Stimulated activated CD8-positive, alpha-beta memory T cell treated with anti-CD3 and anti-CD28 coated beads, Interleukin-2, amount 100 ng/mL, for 48 hours (primary cell): ENCODE results near the gene TEN1.
"Not testable (repeated sequence)": the region's sequence is repeated elsewhere in the genome, so short reads cannot be mapped to it uniquely, and the experiment has no call there.

Experiments used
- DNase-seq, 2 donors: peaks; one replicate each; pipeline ENCODE4 v3.0.0-alpha.2; 2020; ENCODE audit warnings: low read depth in 2 of 2

Gene TEN1

DNA sequence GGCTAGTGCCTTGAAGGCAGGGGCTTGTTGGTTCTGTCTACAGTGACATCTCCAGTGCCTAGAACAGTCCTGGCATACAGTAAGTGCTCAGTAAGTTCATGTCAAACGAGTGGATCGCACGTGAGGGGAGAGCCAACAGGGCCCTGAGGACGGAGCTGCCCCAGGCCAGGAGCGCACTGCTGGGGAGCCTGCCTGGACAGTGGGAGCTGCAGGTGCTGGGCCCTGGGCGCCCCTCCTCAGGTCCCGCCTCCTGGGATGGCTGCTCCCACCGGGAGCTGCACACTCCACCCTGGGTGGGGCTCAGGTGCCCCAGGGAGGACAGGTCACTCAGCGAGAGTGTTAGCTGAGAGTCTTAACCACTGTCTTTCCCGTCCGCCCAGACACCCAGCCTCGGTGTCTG is 46.3 kb downstream of the TEN1 start:
- DNase-seq: no peak

DNA sequence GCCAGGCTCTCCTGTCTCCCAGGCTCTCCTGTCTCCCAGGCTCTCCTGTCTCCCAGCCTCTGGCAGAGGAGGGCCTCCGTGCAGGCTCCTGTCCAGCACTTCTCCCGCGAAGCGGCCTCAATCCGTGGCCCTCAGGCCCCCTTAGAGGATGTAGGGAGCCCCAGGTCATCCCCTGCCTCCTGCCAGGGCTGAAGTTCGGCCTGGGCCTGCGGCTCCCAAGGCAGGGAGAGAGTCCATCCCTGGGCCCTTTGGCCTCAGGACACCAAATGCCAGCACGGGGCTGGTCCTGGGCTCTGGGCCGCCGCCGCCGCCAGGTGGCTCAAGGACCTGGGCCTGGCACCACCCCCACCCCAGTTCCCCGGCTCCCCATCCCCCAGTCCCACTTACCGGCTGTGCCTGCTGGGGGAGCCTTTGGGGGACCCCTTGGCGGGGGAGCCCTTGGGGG is 47.7 kb downstream of the TEN1 start:
- no peak for DNase-seq

DNA sequence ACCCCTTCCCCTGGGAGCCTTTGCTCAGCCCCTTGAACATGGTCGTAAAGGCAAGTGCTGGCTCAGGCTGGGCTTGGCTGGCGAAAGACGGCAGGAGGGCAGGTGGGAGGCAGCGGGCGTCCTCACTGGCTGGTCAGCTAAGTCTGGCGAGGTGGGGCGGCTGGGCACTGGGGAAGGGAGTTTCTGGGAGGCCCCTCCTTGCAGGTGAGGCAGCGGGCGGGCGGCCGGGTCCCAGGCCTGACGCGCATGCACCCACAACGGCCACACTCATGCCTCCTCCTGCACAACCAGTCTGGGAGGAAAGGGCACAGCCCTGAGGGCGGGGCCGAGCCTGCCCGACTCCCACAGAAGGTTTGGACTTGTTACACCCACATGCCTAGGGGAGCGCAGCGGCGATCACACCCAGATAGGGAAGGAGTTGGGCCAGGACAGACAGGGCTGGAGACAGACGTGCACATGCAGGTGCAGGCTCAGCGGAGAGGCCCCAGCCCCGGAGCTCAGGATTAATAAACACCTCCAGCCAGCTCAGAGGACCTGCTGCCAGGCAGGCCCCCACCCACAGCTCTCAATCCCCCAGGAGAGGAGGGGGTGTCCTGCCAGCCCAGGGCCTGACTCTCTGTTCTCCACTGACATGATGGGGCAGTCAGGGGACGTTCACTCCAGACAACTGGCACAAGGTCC is 48.3 kb downstream of the TEN1 start, which contains the start of gene EVPL:
Gene EVPL (minus strand): TSS at position 148 of the 681 bp plus-strand sequence. CDS start 108 bp downstream, at position 40.
- DNase-seq: no peak

DNA sequence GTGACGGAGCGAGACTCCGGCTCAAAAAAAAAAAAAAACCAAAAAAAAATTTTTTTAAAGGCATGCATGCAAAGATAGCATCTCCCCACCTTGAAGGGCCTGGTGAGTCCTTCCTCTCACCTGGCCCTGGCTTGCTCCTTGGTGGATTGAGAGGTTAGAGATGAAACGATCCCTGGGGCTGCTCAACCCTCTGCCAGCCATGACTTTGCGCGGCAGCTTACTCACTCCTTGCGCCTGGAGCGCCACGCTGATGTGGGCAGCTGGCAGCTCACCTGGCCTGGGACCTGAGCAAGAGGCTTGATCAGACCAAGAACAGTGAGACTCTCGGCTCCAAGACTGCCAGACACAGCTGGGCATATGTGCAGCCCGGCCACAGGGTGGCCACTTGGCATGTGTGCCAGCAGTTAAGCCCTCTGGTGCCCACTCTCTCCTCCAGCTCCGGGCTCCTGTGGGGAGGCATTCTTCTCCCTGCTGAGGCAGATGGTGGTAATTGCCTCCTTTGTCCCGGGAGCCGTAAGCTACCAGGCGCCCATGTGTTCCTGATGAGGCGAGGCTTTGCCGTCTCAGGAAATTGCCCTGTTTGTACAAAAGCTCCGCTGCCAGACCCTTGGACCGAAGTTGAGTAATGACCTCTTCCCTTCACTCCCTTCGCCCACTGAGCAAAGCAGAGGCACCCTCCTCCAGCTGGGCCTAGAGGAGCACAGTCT is 53.2 kb downstream of the TEN1 start:
- no peak for DNase-seq

DNA sequence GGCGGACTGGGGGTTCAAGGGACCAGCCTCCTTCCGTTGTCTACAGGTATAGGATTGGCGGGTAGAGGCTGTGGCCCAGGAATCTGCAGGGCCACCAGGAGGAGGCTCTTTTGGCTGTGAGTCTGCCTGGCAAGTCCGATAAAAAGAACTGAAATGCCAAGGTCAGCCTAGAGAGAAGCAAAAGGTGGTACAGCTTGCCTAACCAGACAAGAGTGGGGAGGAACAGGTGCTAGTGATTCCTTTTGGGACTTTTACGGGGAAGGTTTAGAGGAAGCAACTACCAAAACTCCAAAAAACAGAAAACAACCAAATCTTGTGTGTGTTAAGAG is 53.7 kb downstream of the TEN1 start:
- no peak for DNase-seq

DNA sequence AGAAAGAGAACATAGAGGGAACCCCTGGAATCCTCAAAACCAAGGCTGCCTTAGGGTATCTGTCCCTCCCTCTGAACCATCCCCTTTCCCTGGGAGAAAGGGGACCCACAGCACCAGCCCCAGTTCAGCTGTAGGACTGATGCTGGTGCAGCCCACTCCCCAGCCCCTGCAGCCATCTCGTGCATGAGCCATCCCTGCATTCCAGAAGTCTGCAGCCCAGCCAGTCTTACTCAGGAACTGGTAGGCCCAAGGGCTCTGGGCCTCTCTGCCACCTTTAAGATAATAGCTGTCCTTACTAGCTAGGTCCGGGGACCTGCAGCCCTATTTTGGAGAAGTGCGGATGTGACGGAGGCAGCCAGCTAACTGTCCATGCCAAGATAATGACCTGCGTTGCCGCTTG is 54.1 kb downstream of the TEN1 start:
- no peak for DNase-seq

DNA sequence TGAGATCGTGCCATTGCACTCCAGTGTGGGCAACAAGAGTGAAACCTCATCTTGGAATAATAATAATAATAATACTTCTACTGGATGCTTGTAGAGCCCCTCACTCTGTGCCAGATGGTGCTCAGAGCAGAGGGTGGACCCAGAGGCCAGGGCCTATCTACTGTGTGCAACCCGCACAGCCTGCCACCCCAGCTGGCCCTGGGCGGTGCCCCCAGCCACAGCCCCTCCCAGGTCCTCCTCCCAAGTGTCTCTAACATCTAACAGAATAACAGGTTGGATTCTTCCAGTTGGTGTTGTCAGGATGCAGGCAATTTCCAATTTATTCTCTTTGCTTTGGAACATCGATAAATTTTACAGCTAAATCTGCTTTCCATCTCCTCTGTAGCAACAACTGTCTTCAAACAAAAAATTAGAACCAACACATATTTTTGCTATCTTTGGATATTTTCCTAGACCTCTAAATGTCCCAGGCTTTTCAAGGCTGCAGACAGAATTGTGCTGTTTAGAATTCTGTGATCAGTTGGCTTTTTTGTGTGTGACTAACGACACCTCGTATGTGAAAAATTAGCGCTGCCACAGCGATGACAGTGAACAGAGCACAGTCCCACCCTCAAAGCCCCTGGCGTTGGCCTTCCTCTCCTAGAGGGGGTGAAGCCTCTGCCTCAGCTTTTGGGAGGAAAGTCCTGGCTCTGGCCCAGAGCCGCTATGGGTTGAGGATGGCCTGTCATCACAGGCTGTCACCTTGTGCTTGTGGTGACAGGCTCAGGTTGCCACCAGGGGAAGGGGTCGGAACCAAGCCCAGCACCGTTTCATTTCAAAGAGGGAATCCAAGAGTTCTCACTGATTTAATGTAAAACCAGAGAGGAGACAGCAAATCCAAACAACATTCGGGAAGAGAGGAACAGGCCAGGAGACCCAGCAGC is 55.6 kb downstream of the TEN1 start:
- DNase-seq: no peak

DNA sequence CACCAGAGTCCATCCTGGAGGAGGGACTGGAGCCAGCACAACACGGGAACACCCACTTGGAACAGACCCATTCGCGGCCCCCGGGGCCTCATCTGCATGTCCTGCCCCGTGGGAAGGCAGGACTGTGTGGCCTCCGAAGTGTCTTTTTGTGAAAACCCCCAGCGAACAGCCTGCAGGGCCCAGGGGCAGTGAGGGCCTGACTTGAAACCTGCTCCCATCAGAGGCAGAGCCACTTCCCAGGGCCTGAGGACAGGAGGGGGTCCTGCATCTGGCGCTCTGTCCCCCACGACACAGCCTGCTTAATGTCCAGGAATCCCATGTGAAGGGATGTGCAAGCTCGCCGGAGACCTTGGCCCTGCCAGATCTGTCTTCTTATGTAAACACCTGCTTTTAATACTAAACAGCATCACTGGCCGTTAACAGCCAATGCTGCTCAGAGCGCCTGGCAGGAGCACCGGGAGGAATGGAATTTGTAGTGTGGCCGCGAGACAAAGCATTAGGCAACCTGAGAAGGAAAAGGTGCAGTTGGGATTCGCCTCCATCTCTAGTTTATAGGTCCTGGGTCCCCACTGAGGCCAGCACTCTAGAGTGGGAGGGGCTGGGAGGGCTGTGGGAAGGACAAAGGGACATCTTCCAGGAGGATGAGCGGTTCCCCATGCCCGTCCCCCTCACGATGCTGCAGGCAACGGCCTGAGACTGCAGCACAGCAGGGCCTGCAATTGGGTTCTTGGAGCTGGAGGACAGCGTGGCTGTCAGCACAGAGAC is 57.6 kb downstream of the TEN1 start:
- no peak for DNase-seq

DNA sequence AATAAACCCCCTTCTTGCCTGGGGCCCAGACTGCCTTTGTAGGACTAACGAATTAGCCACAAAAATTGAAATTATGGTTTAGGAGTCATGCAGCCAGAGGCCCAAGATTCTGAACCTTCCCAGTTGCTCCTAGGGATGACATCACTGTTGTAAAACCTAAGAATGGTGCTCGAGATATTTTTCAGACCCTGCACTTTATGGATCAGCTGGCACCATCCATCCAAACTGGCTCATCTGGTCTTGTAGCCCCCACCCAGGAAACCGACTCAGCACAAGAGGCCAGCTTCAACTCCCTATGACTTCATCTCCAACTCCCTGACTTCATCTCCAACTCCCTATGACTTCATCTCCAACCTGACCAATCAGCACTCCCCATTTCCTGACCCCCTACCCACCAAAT is 59.0 kb downstream of the TEN1 start:
- DNase-seq: no peak

DNA sequence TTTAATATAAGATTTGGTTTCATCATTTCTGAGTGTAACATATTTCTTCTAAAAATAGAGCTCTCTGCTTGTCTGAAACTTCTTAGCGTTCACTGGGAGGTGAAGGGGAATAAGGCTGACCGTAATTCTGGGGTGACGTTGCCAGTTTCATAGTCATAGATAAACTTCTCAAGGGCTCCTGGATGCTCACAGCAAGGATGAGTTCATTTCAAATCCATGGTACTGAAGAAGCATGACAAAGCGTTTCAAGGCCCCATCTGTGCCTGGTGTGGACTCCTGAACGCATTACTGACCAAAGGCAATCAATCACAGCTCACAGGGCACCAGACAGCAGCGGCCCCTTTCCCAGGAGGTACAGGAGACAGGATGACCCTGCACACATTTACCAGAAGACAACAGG is 60.1 kb downstream of the TEN1 start:
- no peak for DNase-seq

DNA sequence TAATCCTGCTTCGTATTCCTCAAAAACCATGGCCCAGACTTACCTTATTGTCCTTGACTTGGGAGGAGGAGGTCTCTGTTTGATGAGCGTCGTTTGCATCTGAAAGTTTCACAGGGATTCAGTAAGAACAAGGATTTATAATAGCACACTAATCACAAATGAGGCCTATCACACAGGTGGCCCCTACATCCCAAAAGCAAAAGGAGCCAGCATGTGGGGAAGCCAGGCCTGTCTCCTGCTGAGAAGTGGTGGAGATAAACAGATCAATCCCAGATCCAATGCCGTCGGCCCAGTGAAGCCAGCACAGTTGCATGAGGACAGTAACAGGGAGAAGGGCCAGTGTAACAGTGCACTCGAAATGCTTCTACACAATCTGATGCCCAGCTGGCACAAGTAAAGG is 61.3 kb downstream of the TEN1 start:
- DNase-seq: no peak

DNA sequence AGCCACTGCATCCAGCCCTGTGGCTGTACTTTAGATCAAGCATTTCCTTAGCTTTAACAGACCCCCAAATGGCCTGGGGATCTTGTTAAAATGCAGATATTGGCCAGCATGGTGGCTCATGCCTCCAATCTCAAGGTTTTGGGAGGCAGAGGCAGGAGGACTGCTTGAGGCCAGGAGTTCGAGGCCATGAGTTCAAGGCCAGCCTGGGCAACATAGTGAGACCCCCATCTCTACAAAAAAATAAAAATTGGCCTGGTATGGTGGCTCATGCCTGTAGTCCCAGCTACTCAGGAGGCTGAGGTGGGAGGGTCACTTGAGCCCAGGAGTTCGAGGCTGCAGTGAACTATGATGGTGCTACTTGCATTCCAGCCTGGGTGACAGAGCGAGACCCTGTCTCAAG is 63.8 kb downstream of the TEN1 start:
- not testable (repeated sequence) for DNase-seq

DNA sequence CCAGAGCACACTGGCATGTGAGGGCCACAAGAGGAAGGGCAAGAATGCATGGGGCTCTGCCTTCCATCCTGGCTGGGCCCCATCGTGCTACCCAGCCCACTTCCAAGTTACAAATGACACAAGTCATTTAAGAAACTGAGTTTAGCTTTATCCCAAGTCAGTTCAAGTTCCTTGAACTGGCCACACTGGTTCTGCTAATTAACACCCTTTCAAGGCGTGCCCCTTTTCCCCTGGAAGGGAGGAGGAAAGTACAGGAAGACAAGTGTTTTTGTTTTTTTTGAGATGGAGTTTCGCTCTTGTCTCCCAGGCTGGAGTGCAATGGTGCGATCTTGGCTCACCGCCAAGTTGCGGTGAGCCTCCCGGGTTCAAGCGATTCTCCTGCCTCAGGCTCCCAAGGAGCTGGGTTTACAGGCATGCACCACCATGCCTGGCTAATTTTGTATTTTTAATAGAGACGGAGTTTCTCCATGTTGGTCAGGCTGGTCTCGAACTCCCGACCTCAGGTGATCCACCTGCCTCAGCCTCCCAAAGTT is 65.5 kb downstream of the TEN1 start:
- not testable (repeated sequence) for DNase-seq

DNA sequence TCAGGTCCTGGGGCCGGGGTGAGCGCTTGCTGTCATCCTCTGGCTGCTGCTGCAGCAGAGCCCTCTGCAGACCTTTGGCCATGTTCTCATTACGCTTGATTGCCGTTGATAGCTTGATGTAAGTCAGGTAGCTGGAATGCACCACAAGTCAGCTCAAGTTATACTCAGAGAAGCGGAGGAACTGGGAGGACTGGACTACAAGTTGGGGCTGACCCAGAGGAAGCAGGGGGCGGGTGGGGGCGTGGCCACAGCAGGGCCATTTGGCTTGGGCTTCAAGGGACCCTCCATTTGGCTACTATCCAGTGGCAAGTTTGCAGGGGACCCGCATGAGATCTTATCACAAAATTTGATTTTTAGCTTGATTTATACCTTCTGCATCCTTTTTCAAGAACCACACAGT is 67.0 kb downstream of the TEN1 start:
- DNase-seq: no peak

DNA sequence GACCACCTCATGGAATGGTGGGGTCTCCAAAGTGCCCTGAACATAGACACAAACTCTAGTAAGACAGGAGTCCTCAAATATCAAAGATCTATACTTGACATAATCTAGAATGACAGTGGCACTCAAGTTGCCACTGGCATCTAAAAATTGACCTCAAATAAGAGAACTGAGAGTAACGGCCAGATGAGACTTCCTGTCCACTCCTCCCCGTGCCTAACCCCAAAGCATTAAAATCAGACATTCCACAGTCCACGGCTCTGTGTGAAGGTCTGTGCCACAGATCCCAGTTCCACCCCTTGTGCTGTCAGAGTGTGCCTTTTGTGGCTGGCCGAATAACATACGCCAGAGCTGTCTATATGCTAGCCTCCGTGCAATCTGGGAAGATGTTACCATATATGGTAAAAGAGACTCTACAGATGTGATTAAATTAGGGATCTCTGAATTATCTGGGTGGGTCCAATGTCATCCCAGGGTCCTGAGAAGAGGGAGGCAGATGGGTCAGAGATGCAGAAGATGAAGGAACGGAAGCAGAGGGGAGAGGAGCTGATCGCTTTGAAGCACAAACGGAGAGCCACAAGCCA is 69.1 kb downstream of the TEN1 start:
- no peak for DNase-seq

DNA sequence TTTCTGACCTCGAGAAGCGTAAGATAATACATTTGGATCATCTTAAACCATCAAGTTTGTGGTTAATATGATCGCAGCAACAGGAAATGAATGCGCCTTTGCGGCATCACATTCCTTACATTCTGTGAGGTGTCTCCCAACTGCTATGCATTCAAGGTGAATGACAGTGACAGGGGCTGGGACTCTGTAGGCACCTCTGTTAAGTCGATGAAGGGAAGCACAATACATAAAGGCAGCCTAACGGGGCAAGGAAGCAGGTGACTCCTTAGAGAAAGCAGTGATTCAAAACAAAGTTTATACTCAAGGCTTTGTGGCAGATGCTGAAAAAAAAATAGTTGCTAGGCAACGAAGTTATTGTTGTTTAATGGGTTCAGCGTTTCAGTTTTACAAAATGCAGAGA is 69.7 kb downstream of the TEN1 start:
- DNase-seq: no peak

DNA sequence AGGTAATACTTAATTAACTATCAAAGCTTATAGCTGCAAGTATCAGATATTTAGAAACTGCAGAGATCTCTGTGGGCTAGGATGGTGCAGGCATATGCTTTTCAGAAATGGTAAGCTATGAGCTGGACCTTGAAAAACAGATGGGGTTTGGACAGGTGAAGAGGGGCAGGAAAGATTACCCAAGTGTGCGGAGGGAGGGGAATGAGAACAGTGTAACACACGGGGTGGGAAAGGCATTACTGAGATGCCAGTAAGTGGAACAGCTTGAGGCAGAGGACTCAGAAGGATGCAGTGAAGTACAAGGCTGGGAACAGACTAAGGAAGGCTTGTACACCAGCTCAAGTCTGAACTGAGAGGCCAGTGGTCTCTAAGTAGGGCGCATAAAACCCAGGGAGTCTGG is 70.2 kb downstream of the TEN1 start:
- no peak for DNase-seq

DNA sequence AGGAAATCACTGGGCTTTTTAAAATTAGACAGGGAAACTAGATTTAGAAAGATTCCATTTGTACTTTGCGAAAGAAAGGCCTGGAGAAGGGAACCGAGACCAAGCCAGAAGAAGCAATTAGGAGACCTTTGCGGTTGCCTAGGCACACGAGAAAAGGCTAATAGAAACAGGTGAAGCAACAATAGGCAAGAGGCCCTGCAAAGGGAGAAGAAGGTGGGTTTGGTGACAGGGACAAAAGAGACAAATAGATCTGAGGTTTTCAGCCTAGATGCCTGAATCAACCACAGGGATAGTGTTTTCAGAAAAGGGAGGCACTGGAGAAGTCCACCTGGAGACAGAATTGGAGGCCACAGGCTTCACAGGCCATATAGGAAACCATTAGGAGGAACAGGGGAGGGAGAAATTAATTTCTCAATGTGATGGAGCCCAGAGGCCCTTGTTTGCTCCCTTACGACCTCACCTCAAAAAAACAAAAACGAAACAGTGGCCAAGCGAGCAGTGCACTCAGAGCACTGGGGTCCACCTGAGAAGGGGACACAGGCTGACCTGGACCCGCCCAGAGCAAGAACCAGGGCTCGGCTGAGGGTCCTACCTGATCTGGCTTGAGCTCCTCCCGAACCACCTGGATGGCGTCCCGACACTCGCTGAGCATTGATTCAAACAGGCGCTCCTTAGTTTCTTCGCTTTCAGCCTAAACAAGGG is 70.9 kb downstream of the TEN1 start:
- DNase-seq: no peak
